T-helper 2 cell treated with Interferon-gamma antibody and Interleukin-4, amounts not matched to agents 100 ng/mL and 5 ng/mL, for 36 hours (primary cell): Measurements from ENCODE around the gene HES2. TPM values are rescaled to one million over a fixed set of nuclear protein-coding genes. Genes with fewer than 3 reads are reported as not detected.
"Not testable (repeated sequence)": the region's sequence is repeated elsewhere in the genome, so short reads cannot be mapped to it uniquely, and the experiment has no call there.

ENCODE experiments used
- intact Hi-C: fragments of 100-400 bp; cut with micrococcal nuclease; formaldehyde crosslinking; loops from one replicate; pipeline ENCODE4 v1.15.1; 2023
- total RNA-seq: library from RNA; stranded (reverse); gene quantifications from 2 replicates; pipeline ENCODE4 v1.2.3, GENCODE V29; 2022

HES2 gene
- total RNA-seq, 1 donor from 2014 or later, result 0.93 TPM

- intact Hi-C loops, result no loop called here
Observed at GRCh38 chr1:6391951-6392808, 27.5 kb downstream of the HES2 start.

- intact Hi-C loops, result no loop called here
Observed at GRCh38 chr1:6389971-6390370, 29.7 kb downstream of the HES2 start.

GRCh38 chr1:6386371-6386949 lies 33.3 kb downstream of the HES2 start:
- intact Hi-C loops, result no loop called here

GRCh38 chr1:6385488-6386191 lies 34.1 kb downstream of the HES2 start:
- intact Hi-C loops, result no loop called here

- intact Hi-C loops, result no loop called here
Observed at GRCh38 chr1:6384962-6385361, 34.8 kb downstream of the HES2 start.

GRCh38 chr1:6384135-6384534 lies 35.6 kb downstream of the HES2 start:
- intact Hi-C loops, result no loop called here

GRCh38 chr1:6380037-6380436 lies 39.7 kb downstream of the HES2 start:
- intact Hi-C loops, result no loop called here

GRCh38 chr1:6378096-6378746 lies 41.5 kb downstream of the HES2 start:
- intact Hi-C loops, result no loop called here

GRCh38 chr1:6373961-6374720 lies 45.6 kb downstream of the HES2 start:
- intact Hi-C loops, result no loop called here

GRCh38 chr1:6372236-6372635 lies 47.5 kb downstream of the HES2 start:
- intact Hi-C loops, result not testable (repeated sequence)

- intact Hi-C loops, result no loop called here
Observed at GRCh38 chr1:6370006-6370405, 49.7 kb downstream of the HES2 start.

- intact Hi-C loops, result no loop called here
Observed at GRCh38 chr1:6367381-6368012, 52.2 kb downstream of the HES2 start.

GRCh38 chr1:6365047-6365446 lies 54.7 kb downstream of the HES2 start:
- intact Hi-C loops, result no loop called here

- intact Hi-C loops, result not testable (repeated sequence)
Observed at GRCh38 chr1:6363085-6363884, 56.4 kb downstream of the HES2 start.

Other genes with a start within 250 kb of the HES2 start
- 4.5 and 5.3 TPM in 2 replicates for gene CHD5, start 239.6 kb downstream of the HES2 start, total RNA-seq
- gene RPL22, start 220.3 kb downstream of the HES2 start, total RNA-seq, result 435 and 464 TPM in 2 replicates
- gene RNF207, start 213.8 kb downstream of the HES2 start, total RNA-seq, result 36.3 and 38.1 TPM in 2 replicates
- 60.9 and 64.4 TPM in 2 replicates for gene ICMT, start 184.0 kb downstream of the HES2 start, total RNA-seq
- not detected in 2 replicates for gene HES3, start 175.7 kb downstream of the HES2 start, total RNA-seq
- 0.50 and 0.57 TPM in 2 replicates for gene GPR153, start 158.8 kb downstream of the HES2 start, total RNA-seq
- gene ACOT7, start 26.2 kb downstream of the HES2 start, total RNA-seq, result 92.8 and 95.3 TPM in 2 replicates
- 1.1 and 1.8 TPM in 2 replicates for gene ESPN, start 4.9 kb upstream of the HES2 start, total RNA-seq
- gene TNFRSF25, start 46.3 kb upstream of the HES2 start, total RNA-seq, result 95.0 and 104 TPM in 2 replicates
- 1.4 TPM in 2 replicates for gene PLEKHG5, start 71.7 kb upstream of the HES2 start, total RNA-seq
- gene NOL9, start 134.6 kb upstream of the HES2 start, total RNA-seq, result 54.0 and 58.5 TPM in 2 replicates
- gene TAS1R1, start 135.4 kb upstream of the HES2 start, total RNA-seq, result not detected in 2 replicates
- 29.8 and 32.9 TPM in 2 replicates for gene ZBTB48, start 160.1 kb upstream of the HES2 start, total RNA-seq
- gene KLHL21, start 182.9 kb upstream of the HES2 start, total RNA-seq, result 20.7 and 22.0 TPM in 2 replicates
- gene PHF13, start 193.8 kb upstream of the HES2 start, total RNA-seq, result 16.1 and 16.3 TPM in 2 replicates
- 17.1 and 19.4 TPM in 2 replicates for gene THAP3, start 204.9 kb upstream of the HES2 start, total RNA-seq